ENCODE data around the gene DOLPP1.

DOLPP1 gene

DNA sequence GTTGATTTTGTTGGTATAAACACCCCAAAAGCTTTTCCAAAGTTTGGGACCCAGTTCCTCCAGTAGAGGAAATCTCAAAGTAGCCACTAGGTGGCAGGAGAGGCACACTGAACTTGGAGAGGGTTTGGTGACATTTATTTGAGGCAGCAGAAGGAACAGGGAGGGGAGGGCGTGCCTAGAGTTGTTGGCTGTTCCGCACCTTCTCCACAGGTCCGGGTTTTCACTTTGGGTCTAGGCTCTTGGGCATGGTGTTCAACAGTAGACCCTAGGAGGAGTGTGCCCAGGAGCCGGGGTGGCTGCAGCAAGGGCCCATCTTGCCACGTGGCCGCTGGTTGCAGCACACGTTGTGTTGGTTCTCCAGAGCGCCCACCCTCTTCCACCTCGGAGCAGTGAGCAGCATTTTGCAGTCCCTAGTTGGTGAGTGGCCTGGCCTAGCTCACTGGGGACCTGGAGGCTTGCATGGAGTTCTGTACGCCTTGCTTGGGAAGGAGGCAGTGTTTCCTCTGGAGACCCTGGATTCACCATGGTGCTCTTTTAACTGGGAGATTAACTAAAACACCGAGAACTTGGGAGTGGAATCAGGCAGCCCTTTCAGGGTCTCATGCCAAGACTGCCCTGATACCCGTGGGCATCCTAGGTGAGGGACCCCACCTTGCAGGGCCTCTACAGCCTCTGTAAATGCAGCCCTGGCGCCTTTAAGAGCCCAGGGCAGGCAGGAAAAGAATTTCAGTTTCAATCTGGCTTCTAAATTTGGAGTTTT is 58.5 kb downstream of the DOLPP1 start (continued):
- no peak for TF ChIP-seq ZBTB20 (tag by site-specific recombination; IDR thresholded peaks at IDR 0.05)
- TF ChIP-seq ZBTB49 (tag by site-specific recombination; IDR thresholded peaks at IDR 0.05; ENCODE audit: low read depth) = no peak
- peak; percentile 88 for TF ChIP-seq ZNF600 (tag by site-specific recombination; IDR thresholded peaks at IDR 0.05)
- TF ChIP-seq, protein P1, sequence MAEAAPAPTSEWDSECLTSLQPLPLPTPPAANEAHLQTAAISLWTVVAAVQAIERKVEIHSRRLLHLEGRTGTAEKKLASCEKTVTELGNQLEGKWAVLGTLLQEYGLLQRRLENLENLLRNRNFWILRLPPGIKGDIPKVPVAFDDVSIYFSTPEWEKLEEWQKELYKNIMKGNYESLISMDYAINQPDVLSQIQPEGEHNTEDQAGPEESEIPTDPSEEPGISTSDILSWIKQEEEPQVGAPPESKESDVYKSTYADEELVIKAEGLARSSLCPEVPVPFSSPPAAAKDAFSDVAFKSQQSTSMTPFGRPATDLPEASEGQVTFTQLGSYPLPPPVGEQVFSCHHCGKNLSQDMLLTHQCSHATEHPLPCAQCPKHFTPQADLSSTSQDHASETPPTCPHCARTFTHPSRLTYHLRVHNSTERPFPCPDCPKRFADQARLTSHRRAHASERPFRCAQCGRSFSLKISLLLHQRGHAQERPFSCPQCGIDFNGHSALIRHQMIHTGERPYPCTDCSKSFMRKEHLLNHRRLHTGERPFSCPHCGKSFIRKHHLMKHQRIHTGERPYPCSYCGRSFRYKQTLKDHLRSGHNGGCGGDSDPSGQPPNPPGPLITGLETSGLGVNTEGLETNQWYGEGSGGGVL (tag by site-specific recombination; IDR thresholded peaks at IDR 0.05) = no peak
- TF ChIP-seq ZNF677 (tag by site-specific recombination; IDR thresholded peaks at IDR 0.05) = no peak
- TF ChIP-seq SP3 (tag by site-specific recombination; IDR thresholded peaks at IDR 0.05) = no peak
- TF ChIP-seq ZNF660 (tag by site-specific recombination; IDR thresholded peaks at IDR 0.05) = 0 out of 2 replicates have a peak, but pooled peaks have one; percentile 47
- no peak for TF ChIP-seq ZBTB21 (tag by site-specific recombination; IDR thresholded peaks at IDR 0.05)
- no peak for TF ChIP-seq ZNF266 (tag by site-specific recombination; IDR thresholded peaks at IDR 0.05; ENCODE audit: low read depth)
- TF ChIP-seq ZNF555 (tag by site-specific recombination; conservative IDR thresholded peaks at IDR 0.05) = no peak
- no peak for TF ChIP-seq ZNF146 (tag by site-specific recombination; IDR thresholded peaks at IDR 0.05)
- TF ChIP-seq, protein P2, sequence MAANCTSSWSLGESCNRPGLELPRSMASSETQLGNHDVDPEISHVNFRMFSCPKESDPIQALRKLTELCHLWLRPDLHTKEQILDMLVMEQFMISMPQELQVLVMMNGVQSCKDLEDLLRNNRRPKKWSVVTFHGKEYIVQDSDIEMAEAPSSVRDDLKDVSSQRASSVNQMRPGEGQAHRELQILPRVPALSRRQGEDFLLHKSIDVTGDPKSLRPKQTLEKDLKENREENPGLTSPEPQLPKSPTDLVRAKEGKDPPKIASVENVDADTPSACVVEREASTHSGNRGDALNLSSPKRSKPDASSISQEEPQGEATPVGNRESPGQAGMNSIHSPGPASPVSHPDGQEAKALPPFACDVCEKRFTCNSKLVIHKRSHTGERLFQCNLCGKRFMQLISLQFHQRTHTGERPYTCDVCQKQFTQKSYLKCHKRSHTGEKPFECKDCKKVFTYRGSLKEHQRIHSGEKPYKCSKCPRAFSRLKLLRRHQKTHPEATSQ (tag by site-specific recombination; IDR thresholded peaks at IDR 0.05) = no peak
- no peak for TF ChIP-seq ZNF561 (tag by site-specific recombination; IDR thresholded peaks at IDR 0.05; ENCODE audit: borderline replicate concordance)
- TF ChIP-seq, protein P3, sequence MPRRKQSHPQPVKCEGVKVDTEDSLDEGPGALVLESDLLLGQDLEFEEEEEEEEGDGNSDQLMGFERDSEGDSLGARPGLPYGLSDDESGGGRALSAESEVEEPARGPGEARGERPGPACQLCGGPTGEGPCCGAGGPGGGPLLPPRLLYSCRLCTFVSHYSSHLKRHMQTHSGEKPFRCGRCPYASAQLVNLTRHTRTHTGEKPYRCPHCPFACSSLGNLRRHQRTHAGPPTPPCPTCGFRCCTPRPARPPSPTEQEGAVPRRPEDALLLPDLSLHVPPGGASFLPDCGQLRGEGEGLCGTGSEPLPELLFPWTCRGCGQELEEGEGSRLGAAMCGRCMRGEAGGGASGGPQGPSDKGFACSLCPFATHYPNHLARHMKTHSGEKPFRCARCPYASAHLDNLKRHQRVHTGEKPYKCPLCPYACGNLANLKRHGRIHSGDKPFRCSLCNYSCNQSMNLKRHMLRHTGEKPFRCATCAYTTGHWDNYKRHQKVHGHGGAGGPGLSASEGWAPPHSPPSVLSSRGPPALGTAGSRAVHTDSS (tag by site-specific recombination; IDR thresholded peaks at IDR 0.05) = no peak
- TF ChIP-seq INSM2 (tag by site-specific recombination; IDR thresholded peaks at IDR 0.05) = no peak
- TF ChIP-seq ZNF596 (tag by site-specific recombination; IDR thresholded peaks at IDR 0.05) = no peak
- no peak for TF ChIP-seq ZNF174 (tag by site-specific recombination; IDR thresholded peaks at IDR 0.05)
- no peak for TF ChIP-seq ZNF280C (tag by site-specific recombination; IDR thresholded peaks at IDR 0.05)
- no peak for TF ChIP-seq ZNF416 (tag by site-specific recombination; IDR thresholded peaks at IDR 0.05)
- TF ChIP-seq WT1 (tag by site-specific recombination; IDR thresholded peaks at IDR 0.05) = no peak
- TF ChIP-seq PATZ1 (tag by site-specific recombination; IDR thresholded peaks at IDR 0.05) = no peak; the same call in 1 of the 2 replicates
- no peak for TF ChIP-seq ELK4 (IDR thresholded peaks at IDR 0.05; ENCODE audit: borderline replicate concordance, low read depth, low read length)
- no peak for TF ChIP-seq ZNF19 (tag by site-specific recombination; IDR thresholded peaks at IDR 0.05; ENCODE audit: low read depth)
- TF ChIP-seq HOXD13 (CRISPR knock-in tag; IDR thresholded peaks at IDR 0.05; ENCODE audit: borderline replicate concordance) = no peak
- TF ChIP-seq ZNF221 (tag by site-specific recombination; IDR thresholded peaks at IDR 0.05; ENCODE audit: borderline replicate concordance) = no peak

Data from HEK293 (cell line).